H1 (cell line): ENCODE measurements around the gene STPG1. TPM values are rescaled to one million over a fixed set of nuclear protein-coding genes. Genes with fewer than 3 reads are reported as not detected.

Experiments used
- ASH2L ChIP-seq: fragments of 200-600, 300-600 bp; sonication (generic); IDR thresholded peaks from one replicate; pipeline ENCODE4 v1.7.1; 2017; ENCODE audit warnings: low read length
- CHD2 ChIP-seq: IDR thresholded peaks from 2 replicates; pipeline ENCODE4 v1.6.1; 2012; ENCODE audit warnings: low read length, improper control_type of control experiment
- CHD7 ChIP-seq: fragments of 300-600 bp; sonication (generic); IDR thresholded peaks from 2 replicates; pipeline ENCODE4 v1.7.1; 2012; ENCODE audit warnings: low read length, moderate library complexity, mild to moderate bottlenecking, inconsistent platforms; ENCODE audit not compliant: insufficient replicate concordance
- E2F6 ChIP-seq: IDR thresholded peaks from 2 replicates; pipeline ENCODE4 v1.6.1; 2012; ENCODE audit warnings: inconsistent platforms
- EP300 ChIP-seq, 2 experiments: IDR thresholded peaks; 1 replicate in 1 of 2; 2 replicates in 1 of 2; pipeline ENCODE4 v1.6.1; 2011 to 2012; ENCODE audit warnings: low read depth in 2 of 2, low read length in 2 of 2, mild to moderate bottlenecking in 2 of 2, borderline replicate concordance in 1 of 2, inconsistent platforms in 1 of 2, moderate library complexity in 1 of 2
- KDM4A ChIP-seq: IDR thresholded peaks from one replicate; pipeline ENCODE4 v1.7.1; 2012; ENCODE audit warnings: low read depth, mild to moderate bottlenecking, moderate library complexity, low read length, inconsistent platforms; ENCODE audit not compliant: severe bottlenecking
- POLR2AphosphoS5 ChIP-seq: IDR thresholded peaks from 2 replicates; pipeline ENCODE4 v1.6.1; 2011; ENCODE audit warnings: low read depth, low read length
- SIN3A ChIP-seq, 2 experiments: IDR thresholded peaks in 1 of 2; conservative IDR thresholded peaks in 1 of 2; 2 replicates each; pipeline ENCODE4 v1.6.1; 2011 to 2012; ENCODE audit warnings: low read length in 2 of 2, improper control_type of control experiment in 1 of 2, low read depth in 1 of 2, mild to moderate bottlenecking in 1 of 2
- SIRT6 ChIP-seq: IDR thresholded peaks from one replicate; pipeline ENCODE4 v1.7.1; 2012; ENCODE audit warnings: low read length, inconsistent platforms
- TAF1 ChIP-seq: IDR thresholded peaks from 2 replicates; pipeline ENCODE4 v1.6.1; 2011; ENCODE audit warnings: mild to moderate bottlenecking, low read depth, low read length
- polyA plus RNA-seq, 7 experiments: library from polyadenylated mRNA; depleted of rRNA in 3 of 7; stranded (reverse) in 5 of 7; unstranded in 2 of 7; fragments of >200 nt in 5 of 7; fragments of 200-250 nt in 2 of 7; gene quantifications; 1 replicate in 5 of 7; 2 replicates in 1 of 7; 4 replicates in 1 of 7; pipeline versions ENCODE4 v1.2.1 to v1.2.3, GENCODE V29; 2011 to 2013; ENCODE audit warnings: missing spikeins in 2 of 7, mixed read lengths in 2 of 7
- total RNA-seq: library from RNA; stranded (reverse); fragmentation: NEBNext Ultra II Directional; extraction: Animal tissue kit (Norgen Biotek cat#: 25700); gene quantifications from 2 replicates; pipeline ENCODE4 v1.2.1, GENCODE V29; 2021

The STPG1 gene
- total and polyA plus RNA-seq, 2 of the 8 experiments (the other 6 are each of a cell fraction or from before 2014, with no cell fraction given): 10.3 to 11.2 TPM

- TF ChIP-seq CHD7: no peak
- no peak for TF ChIP-seq ASH2L
- no peak for TF ChIP-seq EP300 (IDR thresholded peaks at IDR 0.05; ENCODE audit: borderline replicate concordance in 1 of 2, low read depth in 2 of 2, low read length in 2 of 2)
- TF ChIP-seq SIRT6: no peak
- no peak for TF ChIP-seq E2F6
- TF ChIP-seq TAF1: no peak
- TF ChIP-seq KDM4A: no peak
- no peak for TF ChIP-seq CHD2
- no peak for TF ChIP-seq SIN3A (conservative IDR thresholded peaks at IDR 0.05 in 1 of 2, IDR thresholded peaks at IDR 0.05 in 1 of 2; ENCODE audit: low read depth in 1 of 2, low read length in 2 of 2)
- TF ChIP-seq POLR2AphosphoS5: no peak
Measured at GRCh38 chr1:24331961-24332673, 81.5 kb downstream of the STPG1 start (continued).
